GM18511 (cell line): ENCODE data around the gene MGLL.

Experiments used
- ATAC-seq: cut with Tn5 transposase; IDR thresholded peaks from one replicate; pipeline ENCODE4 v1.9.1; 2021; ENCODE audit warnings: mild to moderate bottlenecking, moderate library complexity; ENCODE audit not compliant: unreplicated experiment

Gene MGLL

DNA sequence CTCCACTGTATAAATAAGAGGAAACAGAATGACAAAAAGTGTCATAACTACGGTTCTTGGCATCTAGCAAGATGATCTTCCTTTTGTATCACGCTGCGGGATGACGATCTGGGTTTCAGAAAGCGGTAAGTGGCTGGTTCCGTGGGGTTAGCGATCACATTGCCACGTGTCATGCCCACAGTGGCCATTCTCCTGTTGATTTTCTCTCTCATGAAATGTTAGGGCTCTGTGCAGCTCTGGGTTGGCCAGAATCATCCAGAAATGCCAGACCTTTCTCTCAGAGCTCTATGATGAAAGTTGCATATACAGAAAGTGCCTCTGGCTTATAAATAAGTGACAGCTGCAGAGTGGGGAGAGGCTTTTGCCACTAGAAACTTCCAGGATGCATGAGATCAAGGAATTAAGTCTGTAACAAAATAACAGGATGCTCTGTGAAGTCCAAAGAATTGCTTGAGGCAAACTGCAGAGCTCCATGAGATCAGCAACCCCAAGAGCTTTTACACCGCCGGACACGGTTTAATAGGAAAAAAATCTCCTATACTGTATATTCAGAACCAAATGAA is 78.0 kb downstream of the MGLL start:
- ATAC-seq = no peak

DNA sequence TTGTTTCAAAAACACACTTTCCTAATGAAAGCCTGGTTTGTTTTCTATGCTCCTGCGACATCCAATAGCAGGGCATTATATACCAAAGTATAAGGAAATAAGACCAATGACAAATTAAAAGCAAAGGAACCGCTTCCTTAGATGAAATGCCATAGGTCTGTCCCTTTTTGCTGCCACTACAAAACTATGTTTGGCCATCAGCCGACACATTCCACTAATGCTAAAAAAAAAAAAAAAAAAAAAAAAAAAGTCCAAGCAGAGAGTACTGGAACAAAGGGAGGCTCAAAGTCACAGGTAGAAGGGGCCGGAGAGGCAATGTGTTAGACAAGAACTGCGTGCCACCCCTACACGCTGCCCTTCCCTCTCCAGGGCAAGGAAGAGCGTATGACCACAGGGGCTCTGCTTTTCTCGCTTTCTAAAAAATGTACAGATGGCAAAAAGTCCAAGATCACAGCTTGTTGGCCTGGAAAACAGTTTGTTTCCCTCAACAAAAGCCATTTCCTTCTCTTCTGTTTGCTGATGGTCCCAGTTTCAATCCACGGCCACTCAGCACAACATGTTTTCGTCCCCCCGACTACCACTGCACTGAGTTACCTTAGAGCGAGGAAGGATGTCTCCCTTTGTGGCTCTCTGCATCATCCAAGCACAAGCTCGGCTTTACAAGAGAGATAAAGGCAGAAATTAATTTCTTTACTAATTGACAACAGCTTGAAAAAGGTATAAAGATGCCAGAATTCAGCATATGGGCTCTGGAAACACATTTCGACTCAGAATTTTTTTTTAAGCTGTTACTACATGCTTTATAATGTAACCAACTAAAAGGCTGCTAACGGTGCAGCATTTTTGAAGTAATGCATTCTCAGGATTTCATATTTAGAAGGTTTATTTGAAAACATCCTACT is 78.7 kb downstream of the MGLL start:
- ATAC-seq = no peak

DNA sequence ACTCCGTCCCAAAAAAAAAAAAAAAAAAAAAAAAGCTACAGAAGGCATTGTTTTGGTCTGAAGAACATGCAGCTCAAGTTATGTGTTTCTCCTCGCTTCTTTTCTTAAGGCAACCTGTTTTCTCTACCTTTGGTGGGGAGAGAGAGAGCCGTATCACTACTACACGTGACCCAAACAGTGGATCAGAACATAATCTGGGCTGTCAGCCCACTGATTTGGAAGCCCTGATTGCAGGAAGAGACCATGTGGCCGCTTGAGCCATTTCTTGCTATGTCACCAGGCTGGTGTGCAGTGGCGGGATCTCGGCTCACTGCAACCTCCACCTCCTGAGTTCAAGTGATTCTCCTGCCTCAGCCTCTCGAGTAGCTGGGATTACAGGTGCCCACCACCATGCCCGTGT is 79.7 kb downstream of the MGLL start:
- no peak for ATAC-seq

GRCh38 chr3:127741690-127742089 is 80.6 kb downstream of the MGLL start:
- no peak for ATAC-seq

DNA sequence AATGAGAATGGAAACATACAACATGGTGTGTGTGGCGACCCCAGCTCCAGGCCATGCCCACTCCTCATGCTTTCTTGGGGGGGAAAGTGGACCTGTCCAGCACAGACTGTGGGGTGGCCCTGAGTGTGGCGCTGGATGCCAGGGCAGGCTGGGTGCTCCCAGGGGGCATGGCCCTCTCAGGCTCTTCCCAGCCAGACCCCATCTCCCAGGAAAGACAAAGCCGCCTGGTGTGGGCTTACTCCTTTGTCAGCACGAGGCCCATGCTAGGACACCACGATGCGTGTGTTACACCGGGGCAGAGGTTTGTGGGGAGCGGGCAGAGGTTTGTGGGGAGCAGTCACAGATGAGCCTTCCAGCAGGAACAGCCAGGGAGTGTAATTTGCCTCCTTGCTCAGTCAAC is 81.1 kb downstream of the MGLL start:
- no peak for ATAC-seq

DNA sequence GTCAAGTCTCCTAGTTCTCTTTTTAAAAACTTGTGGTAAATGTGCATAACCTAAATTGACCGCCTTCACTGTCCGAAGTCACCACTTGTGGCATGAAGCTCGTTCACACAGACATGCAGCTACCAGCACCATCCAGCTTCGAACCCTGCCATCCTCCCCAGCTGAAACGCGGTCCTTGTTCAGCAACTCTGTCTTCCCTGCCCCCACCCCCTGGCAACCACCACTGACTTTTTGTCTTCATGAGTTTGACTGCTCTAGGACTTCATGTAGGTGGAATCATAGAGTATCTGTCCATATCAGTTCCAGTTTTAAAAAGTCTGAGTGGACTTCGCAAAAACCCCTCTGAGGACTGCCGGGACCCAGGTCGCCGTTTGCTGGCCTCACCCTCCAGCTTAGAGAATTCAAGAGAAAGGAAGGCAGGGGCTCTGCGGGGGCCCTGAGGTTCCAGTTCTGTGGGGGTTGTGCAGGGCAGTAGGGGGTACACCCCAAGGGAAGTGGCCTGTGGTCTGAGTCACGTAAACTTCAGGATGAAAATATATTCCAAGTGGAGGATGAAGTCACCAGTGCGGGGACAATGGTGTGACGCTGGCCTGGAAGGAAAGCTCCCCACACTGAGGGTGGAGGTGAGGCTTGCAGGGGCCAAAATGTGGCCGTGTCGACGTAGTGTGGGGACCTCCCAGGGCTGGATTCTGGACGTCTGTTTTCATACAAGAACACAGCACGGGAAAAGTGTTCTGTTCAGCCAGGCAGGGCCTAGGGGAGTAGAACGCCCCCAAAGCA is 82.0 kb downstream of the MGLL start:
- no peak for ATAC-seq

GRCh38 chr3:127739347-127740135 is 82.8 kb downstream of the MGLL start:
- no peak for ATAC-seq

DNA sequence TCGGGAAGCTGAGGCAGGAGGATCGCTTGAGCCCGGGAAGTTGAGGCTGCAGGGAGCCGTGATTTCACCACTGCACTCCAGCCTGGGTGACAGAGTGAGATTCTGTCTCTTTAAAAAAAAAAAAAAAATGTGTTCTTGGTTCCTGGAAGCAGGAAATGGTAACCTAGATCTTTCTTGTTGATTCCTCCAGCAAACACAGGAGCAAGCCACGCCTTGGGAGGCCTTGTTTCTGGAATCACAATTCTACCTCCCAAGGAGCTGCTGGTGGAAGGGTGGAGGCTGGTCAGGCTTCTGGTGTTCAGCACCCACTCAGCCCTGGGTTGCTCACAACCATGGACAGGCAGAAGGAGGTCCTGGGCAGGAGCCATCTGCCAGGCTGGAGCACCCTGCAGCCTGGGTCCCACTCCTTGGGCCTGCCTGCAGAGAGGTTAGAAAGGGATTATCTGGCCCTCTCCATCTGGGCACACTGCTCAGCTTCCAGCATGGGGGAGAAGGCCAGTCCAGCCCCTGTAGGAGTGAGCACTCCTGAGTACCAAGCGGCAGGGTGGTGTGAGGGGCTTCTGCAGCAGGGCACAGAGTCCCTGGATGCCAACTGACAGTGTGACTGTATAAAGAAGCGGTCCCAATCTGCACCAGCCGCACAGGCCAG is 84.0 kb downstream of the MGLL start:
- ATAC-seq = no peak

DNA sequence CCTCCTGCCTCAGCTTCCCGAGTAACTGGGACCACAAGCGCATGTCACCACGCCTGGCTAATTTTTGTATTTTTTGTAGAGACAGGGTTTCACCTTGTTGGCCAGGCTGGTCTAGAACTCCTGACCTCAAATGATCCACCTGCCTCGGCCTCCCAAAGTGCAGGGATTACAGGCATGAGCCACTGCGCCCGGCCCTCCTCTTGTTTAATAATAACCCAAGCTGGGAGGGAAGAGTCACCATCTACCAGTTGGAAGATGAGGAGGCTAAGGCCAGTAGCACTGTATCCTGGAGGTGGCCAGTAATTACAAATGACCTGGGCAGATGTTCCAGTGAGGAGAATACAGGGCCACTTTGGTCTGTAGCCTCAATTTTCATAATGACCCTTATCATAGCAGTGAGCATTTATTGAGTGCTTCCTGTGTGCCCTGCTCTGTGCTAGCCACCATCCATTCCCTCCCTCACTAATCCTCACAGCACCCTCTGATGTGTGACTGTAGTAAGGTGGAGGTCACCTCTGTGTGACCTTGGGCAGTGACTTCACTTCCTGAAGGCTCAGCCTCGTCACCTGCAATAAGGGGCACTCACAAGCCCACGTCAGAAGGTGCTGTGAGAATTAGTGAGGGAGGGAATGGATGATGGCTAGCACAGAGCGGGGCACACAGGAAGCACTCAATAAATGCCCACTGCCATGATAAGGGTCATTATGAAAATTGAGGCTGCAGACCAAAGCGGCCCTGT is 85.3 kb downstream of the MGLL start:
- peak; percentile 12 for ATAC-seq

GRCh38 chr3:127735767-127736693 is 86.3 kb downstream of the MGLL start:
- ATAC-seq = peak; percentile 85

DNA sequence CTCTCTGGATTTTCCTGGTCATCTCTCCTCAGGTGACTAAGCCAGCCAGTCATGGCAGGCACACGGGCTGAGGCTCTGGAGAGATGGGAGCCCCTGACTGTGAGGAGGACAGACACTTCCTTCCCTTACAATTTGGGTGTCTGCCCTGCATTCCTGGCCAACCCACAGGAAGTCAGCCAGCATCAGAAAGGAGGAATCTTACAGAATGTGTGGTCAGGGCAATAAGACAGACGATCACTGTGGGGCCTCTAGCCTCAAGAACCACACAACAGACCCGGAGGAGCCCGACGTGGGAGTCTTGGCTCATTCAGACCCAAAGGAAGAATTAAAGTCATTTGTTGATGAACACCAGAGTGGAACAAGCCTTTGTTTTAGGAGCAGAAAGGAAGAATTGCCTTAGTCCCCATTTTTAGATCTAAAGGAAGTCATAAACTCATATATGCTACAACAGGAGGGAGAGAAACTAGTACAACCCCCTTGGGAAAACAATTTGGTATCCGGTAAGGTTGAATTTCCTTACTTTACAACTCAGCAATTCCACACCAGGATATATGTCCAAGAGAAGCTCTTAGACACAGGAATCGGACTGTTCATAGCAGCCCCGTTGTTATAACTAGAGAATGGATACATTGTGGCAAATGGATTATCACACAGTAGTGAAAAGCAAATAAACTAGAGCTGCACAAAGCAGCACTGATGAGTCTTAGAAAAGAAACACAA is 87.4 kb downstream of the MGLL start:
- no peak for ATAC-seq

GRCh38 chr3:127734181-127734720 is 88.1 kb downstream of the MGLL start:
- ATAC-seq = no peak

DNA sequence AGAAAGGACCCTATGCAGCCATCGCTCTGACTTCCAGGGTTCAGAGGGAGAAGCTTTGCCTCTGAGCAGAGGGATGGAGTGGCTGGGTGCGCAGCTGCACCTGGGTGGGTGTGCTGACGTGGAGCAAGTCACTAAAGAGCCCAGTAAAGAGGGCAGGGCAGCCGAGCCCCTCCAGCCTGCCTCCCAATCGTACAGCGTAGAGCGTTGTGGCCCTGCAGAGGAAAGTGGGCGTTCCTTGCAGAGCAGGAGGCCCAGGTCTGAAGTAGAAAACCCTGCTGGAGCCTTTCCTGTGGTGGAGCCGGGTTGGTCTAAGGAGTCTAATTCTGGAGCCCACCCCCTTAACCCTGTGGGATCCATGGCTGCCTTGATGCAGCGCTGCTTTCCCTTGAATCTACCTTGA is 88.5 kb downstream of the MGLL start:
- ATAC-seq = no peak

DNA sequence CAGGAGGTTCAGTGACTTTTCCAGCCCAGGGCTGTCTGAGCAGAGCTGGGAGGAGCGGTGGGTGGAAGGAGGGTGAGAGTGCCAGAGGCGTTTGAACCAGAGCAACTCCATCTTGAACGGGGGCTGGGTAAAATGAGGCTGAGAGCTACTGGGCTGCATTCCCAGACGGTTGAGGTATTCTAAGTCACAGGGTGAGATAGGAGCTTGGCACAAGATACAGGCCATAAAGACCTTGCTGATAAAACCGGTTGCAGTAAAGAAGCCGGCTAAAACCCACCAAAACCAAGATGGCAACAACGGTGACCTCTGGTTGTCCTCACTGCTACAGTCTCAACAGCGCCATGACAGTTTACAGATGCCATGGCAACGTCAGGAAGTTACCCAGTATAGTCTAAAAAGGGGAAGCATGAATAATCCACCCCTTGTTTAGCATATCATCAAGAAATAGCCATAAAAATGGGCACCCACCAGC is 89.4 kb downstream of the MGLL start:
- no peak for ATAC-seq

GRCh38 chr3:127732303-127732702 is 90.0 kb downstream of the MGLL start:
- no peak for ATAC-seq

DNA sequence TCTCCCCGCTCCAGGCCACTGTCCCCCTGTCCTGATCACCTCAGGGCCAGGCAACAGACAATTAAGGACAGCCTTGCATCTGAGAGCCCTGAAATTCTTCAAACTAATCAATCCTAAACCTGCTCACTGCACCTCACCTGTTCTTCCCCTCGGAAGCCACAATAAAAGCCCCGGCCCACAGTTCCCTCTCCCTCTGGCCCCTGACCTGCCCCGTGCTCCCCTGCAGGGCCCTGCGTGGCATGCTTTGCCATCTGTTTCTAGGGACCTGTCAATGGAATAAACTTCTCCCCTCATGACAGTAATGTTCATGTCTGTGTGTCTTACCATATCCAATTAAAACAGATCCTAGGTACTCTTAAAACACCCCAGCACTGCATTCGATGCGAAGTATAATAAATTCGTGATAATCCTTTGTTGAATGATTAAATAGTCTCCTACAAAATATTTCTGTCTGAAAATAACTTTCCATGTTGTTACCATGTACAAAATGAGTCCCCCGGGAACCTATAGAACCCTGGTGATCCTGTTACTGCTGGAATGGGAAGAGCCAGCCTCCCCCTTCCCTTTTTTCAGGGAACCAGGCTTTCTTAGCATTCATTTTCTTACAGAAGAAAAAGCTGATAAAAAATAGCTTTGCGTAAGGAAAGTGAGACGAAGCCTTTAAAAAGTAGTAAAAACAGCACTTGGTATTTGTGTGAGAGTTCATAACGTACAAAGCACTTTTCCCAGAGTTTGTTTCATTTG is 90.6 kb downstream of the MGLL start:
- ATAC-seq = no peak
